GM23248 (cell line): ENCODE data around the gene TNFRSF21. TPM values are rescaled to one million over a fixed set of nuclear protein-coding genes. Genes with fewer than 3 reads are reported as not detected.

ENCODE experiments used
- DNase-seq: peaks from one replicate; pipeline ENCODE4 v3.0.0-alpha.2; 2015
- H2AFZ ChIP-seq: fragments of 200-600 bp; sonication (generic); 2 replicates; pipeline ENCODE4 v1.6.1; 2016; ENCODE audit warnings: antibody characterized with exemption
- H3F3A ChIP-seq: fragments of 200-600 bp; sonication (generic); 2 replicates; pipeline ENCODE4 v1.6.1; 2016; ENCODE audit warnings: mild to moderate bottlenecking, antibody characterized with exemption, mixed run types; ENCODE audit not compliant: insufficient read depth
- H3K27ac ChIP-seq: fragments of 200-600 bp; sonication (generic); 2 replicates; pipeline ENCODE4 v1.5.1; 2016; ENCODE audit warnings: mild to moderate bottlenecking
- H3K27me3 ChIP-seq: fragments of 200-600 bp; sonication (generic); replicated peaks from 2 replicates; pipeline ENCODE4 v1.6.1; 2016; ENCODE audit warnings: mild to moderate bottlenecking; ENCODE audit not compliant: insufficient read depth
- H3K36me3 ChIP-seq: fragments of 200-600 bp; sonication (generic); 2 replicates; pipeline ENCODE4 v1.6.1; 2016; ENCODE audit warnings: low read depth, mild to moderate bottlenecking
- H3K4me1 ChIP-seq: fragments of 200-600 bp; sonication (generic); 2 replicates; pipeline ENCODE4 v1.6.1; 2016; ENCODE audit warnings: mild to moderate bottlenecking; ENCODE audit not compliant: insufficient read depth
- H3K4me2 ChIP-seq: fragments of 200-600 bp; sonication (generic); one replicate; pipeline ENCODE4 v1.6.1; 2016; ENCODE audit warnings: mild to moderate bottlenecking; ENCODE audit not compliant: unreplicated experiment
- H3K4me3 ChIP-seq: fragments of 200-600 bp; sonication (generic); 2 replicates; pipeline ENCODE4 v1.5.1; 2016; ENCODE audit warnings: mild to moderate bottlenecking
- H3K79me2 ChIP-seq: fragments of 200-600 bp; sonication (generic); 2 replicates; pipeline ENCODE4 v1.6.1; 2016; ENCODE audit warnings: mild to moderate bottlenecking; ENCODE audit not compliant: insufficient read depth
- H3K9ac ChIP-seq: fragments of 200-600 bp; sonication (generic); 2 replicates; pipeline ENCODE4 v1.6.1; 2016; ENCODE audit warnings: mild to moderate bottlenecking
- H3K9me2 ChIP-seq: fragments of 200-600 bp; sonication (generic); 2 replicates; pipeline ENCODE4 v1.6.1; 2016; ENCODE audit warnings: mixed run types, mild to moderate bottlenecking, moderate library complexity; ENCODE audit not compliant: insufficient read depth
- H3K9me3 ChIP-seq: fragments of 200-600 bp; sonication (generic); one replicate; pipeline ENCODE4 v1.6.1; 2017; ENCODE audit warnings: low read depth
- H4K20me1 ChIP-seq: fragments of 200-600 bp; sonication (generic); 2 replicates; pipeline ENCODE4 v1.6.0; 2016; ENCODE audit not compliant: insufficient read depth
- EZH2 ChIP-seq: fragments of 200-600 bp; sonication (generic); IDR thresholded peaks from 2 replicates; pipeline ENCODE4 v1.6.1; 2018; ENCODE audit warnings: antibody characterized with exemption, mild to moderate bottlenecking; ENCODE audit not compliant: insufficient read depth, poor library complexity, severe bottlenecking
- EZH2phosphoT487 ChIP-seq: fragments of 200-600 bp; sonication (generic); IDR thresholded peaks from 2 replicates; pipeline ENCODE4 v1.6.1; 2018; ENCODE audit warnings: antibody characterized with exemption, moderate library complexity, mild to moderate bottlenecking, low read depth; ENCODE audit not compliant: insufficient read depth
- WGBS, 2 experiments: methylation state at CpG; one replicate each; pipeline ENCODE4 v1.1.6; 2015 to 2017; ENCODE audit warnings: low lambda C conversion rate in 2 of 2, low coverage in 1 of 2; ENCODE audit errors: missing lambda C conversion rate in 2 of 2; 5-methylcytosine and 5-hydroxymethylcytosine counted together
- in situ Hi-C: fragments of 300-500 bp; cut with MboI; formaldehyde crosslinking; loops from 2 replicates; pipeline ENCODE4 v1.15.0; 2020
- polyA plus RNA-seq: library from polyadenylated mRNA; unstranded; fragments of >200 nt; fragmentation: Nextera tagmentation; extraction: Ambion mirVana; gene quantifications from 2 replicates; pipeline ENCODE4 v1.2.1, GENCODE V29; 2016
- total RNA-seq: library from RNA; depleted of rRNA; stranded (reverse); fragments of >200 nt; shearing (Covaris generic); gene quantifications from 2 replicates; pipeline ENCODE4 v1.2.3, GENCODE V29; 2014

Gene TNFRSF21
- total and polyA plus RNA-seq, 2 experiments from 2014 or later = 3.9 to 8.4 TPM

GRCh38 chr6:47241742-47242482, 67.8 kb downstream of the TNFRSF21 start:
- Histone ChIP-seq H3K27me3 (no peaks in the 10 kb centered on the region), H3K4me3 (no peak overlapping the region), H3K4me1 (peaks cover 1% of the 10 kb centered on the region; the same call in 1 of the 2 replicates), H3K79me2 (no peaks in the 10 kb centered on the region), H3K36me3 (no peaks in the 10 kb centered on the region), H3F3A (no peaks in the 10 kb centered on the region), H3K27ac (peak overlapping the region; percentile 54), H3K4me2 (no peak overlapping the region), H4K20me1 (no peaks in the 10 kb centered on the region), H2AFZ (peak overlapping the region; percentile 57), H3K9me2 (no peaks in the 10 kb centered on the region), H3K9ac (peak overlapping the region; percentile 54), H3K9me3 (no peaks in the 10 kb centered on the region)
- TF ChIP-seq EZH2phosphoT487 (no peak), EZH2 (no peak)
- in situ Hi-C loops = no loop called here
- peak; percentile 14 for DNase-seq
- WGBS, 2 experiments = 47 to 49% methylated on average over 4 of the region's 4 CpGs

- in situ Hi-C loops = no loop called here
- Histone ChIP-seq H3K4me1 (no peaks in the 10 kb centered on the region), H3K9me2 (no peaks in the 10 kb centered on the region), H2AFZ (no peak overlapping the region), H3K4me3 (no peak overlapping the region), H3K36me3 (no peaks in the 10 kb centered on the region), H4K20me1 (no peaks in the 10 kb centered on the region), H3K9ac (no peak overlapping the region), H3K4me2 (no peak overlapping the region), H3F3A (no peaks in the 10 kb centered on the region), H3K9me3 (no peaks in the 10 kb centered on the region), H3K27ac (no peak overlapping the region), H3K27me3 (no peaks in the 10 kb centered on the region), H3K79me2 (no peaks in the 10 kb centered on the region)
- TF ChIP-seq EZH2phosphoT487 = no peak
- no peak for TF ChIP-seq EZH2
- no peak for DNase-seq
- 56 to 63% methylated on average over 5 of the region's 5 CpGs for WGBS, 2 experiments
Observed at GRCh38 chr6:47240277-47240890, 69.3 kb downstream of the TNFRSF21 start.

DNA sequence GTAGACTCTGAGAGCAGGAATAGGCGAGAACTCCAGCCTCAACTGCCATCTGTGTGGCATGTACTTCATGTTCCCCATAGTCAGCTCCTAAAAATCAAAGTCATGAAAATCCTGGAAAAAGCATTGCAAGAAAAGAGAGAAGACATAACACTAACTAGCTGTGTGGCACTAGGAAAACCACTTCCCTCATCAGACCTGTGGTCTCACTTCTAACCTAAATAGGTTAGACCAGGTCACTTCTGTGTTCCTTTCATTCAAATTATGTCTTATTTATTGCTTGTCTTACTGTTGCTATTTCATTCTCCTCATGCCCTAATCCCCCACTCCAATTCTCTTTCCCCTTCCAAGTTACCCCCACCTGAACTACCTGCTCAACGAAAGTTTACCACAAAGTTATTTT, 70.2 kb downstream of the TNFRSF21 start:
- no peak for TF ChIP-seq EZH2phosphoT487
- Histone ChIP-seq H4K20me1 (no peaks in the 10 kb centered on the region), H2AFZ (no peak overlapping the region), H3K27me3 (no peaks in the 10 kb centered on the region), H3K36me3 (no peaks in the 10 kb centered on the region), H3K9ac (no peak overlapping the region), H3K79me2 (no peaks in the 10 kb centered on the region), H3K4me1 (no peaks in the 10 kb centered on the region), H3K4me2 (no peak overlapping the region), H3K27ac (no peak overlapping the region), H3K9me3 (no peaks in the 10 kb centered on the region), H3K4me3 (no peak overlapping the region), H3F3A (no peaks in the 10 kb centered on the region), H3K9me2 (no peaks in the 10 kb centered on the region)
- 54 to 62% methylated on average over 2 of the region's 2 CpGs for WGBS, 2 experiments
- in situ Hi-C loops = no loop called here
- no peak for DNase-seq

GRCh38 chr6:47238456-47238995, 71.2 kb downstream of the TNFRSF21 start:
- in situ Hi-C loops = no loop called here
- H3K27ac ChIP-seq = no peak overlapping the region
- no peaks in the 10 kb centered on the region for H3K9me3 ChIP-seq
- no peaks in the 10 kb centered on the region for H4K20me1 ChIP-seq
- H2AFZ ChIP-seq = no peak overlapping the region
- H3F3A ChIP-seq = no peaks in the 10 kb centered on the region
- DNase-seq = no peak
- no peak for TF ChIP-seq EZH2phosphoT487
- no peak for TF ChIP-seq EZH2
- no peak overlapping the region for H3K4me2 ChIP-seq
- WGBS, 2 experiments = 37 to 59% methylated on average over 1 of the region's 1 CpG
- H3K36me3 ChIP-seq = no peaks in the 10 kb centered on the region
- no peak overlapping the region for H3K4me3 ChIP-seq
- H3K9ac ChIP-seq = no peak overlapping the region
- no peaks in the 10 kb centered on the region for H3K79me2 ChIP-seq
- no peaks in the 10 kb centered on the region for H3K27me3 ChIP-seq
- no peaks in the 10 kb centered on the region for H3K4me1 ChIP-seq
- no peaks in the 10 kb centered on the region for H3K9me2 ChIP-seq
